ENCODE results near the gene CPM. TPM values are rescaled to one million over a fixed set of nuclear protein-coding genes. Genes with fewer than 3 reads are reported as not detected.
"Not testable (repeated sequence)": the region's sequence is repeated elsewhere in the genome, so short reads cannot be mapped to it uniquely, and the experiment has no call there.

Gene CPM
- polyA plus RNA-seq, 2 of the 4 experiments (the other 2 are of a cell fraction): 3.7 to 6.8 TPM

DNA sequence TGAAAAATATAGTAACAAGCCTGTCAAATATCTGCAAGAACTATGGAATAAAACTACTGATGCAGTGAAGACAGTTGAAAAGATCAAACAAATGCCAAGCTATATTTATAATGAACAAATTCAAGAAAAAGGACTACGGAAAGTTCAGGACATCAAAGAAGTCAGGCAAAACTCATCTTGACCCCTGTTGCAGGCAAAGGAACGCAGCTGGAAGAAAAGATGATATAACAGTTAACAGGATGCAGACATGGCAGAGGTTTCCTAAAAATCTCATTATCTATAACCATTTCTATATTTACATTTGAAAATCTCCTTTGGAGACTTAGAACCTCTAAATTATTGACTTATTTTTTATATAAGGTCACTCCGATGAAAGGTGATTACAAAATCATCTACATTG is 90.8 kb downstream of the CPM start:
- no peak for FAIRE-seq
- 94% methylated on average over 3 of the region's 3 CpGs for WGBS (ENCODE audit: missing lambda C conversion rate)
- Histone ChIP-seq H3K4me1 (no peaks in the 10 kb centered on the region), H3K9me3 (no peaks in the 10 kb centered on the region), H3K4me3 (no peak overlapping the region), H3K4me2 (no peak overlapping the region), H3K27ac (no peak overlapping the region)
- CTCF ChIA-PET: no interaction called here
- no peak for ATAC-seq
- POLR2A ChIA-PET: no interaction called here
- no peak for DNase-seq (ENCODE audit: low read depth in 1 of 2, low spot score in 1 of 2)
- TF ChIP-seq BCL3 (IDR thresholded peaks at IDR 0.05) (no peak), SMC3 (IDR thresholded peaks at IDR 0.05) (no peak)

GRCh38 chr12:68841717-68842116 is 91.3 kb downstream of the CPM start:
- Histone ChIP-seq H3K9me3 (no peaks in the 10 kb centered on the region), H3K4me2 (no peak overlapping the region), H3K4me3 (no peak overlapping the region), H3K27ac (no peak overlapping the region), H3K4me1 (no peaks in the 10 kb centered on the region)
- ATAC-seq: no peak
- ChIA-PET CTCF (no interaction called here), POLR2A (no interaction called here)
- 89% methylated on average over 2 of the region's 2 CpGs for WGBS (ENCODE audit: missing lambda C conversion rate)
- no peak for DNase-seq (ENCODE audit: low read depth in 1 of 2, low spot score in 1 of 2)
- FAIRE-seq: no peak
- no peak for TF ChIP-seq MAZ (IDR thresholded peaks at IDR 0.05; ENCODE audit: borderline replicate concordance, low read depth, low read length)
- no peak for TF ChIP-seq HOXA7 (CRISPR knock-in tag; IDR thresholded peaks at IDR 0.05)
- TF ChIP-seq, protein P1, sequence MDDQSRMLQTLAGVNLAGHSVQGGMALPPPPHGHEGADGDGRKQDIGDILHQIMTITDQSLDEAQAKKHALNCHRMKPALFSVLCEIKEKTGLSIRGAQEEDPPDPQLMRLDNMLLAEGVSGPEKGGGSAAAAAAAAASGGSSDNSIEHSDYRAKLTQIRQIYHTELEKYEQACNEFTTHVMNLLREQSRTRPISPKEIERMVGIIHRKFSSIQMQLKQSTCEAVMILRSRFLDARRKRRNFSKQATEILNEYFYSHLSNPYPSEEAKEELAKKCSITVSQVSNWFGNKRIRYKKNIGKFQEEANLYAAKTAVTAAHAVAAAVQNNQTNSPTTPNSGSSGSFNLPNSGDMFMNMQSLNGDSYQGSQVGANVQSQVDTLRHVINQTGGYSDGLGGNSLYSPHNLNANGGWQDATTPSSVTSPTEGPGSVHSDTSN (IDR thresholded peaks at IDR 0.05): no peak
- TF ChIP-seq NPAS2 (CRISPR knock-in tag; IDR thresholded peaks at IDR 0.05; ENCODE audit: borderline replicate concordance): no peak
- TF ChIP-seq HOXB13 (CRISPR knock-in tag; IDR thresholded peaks at IDR 0.05; ENCODE audit: low read depth): no peak
- TF ChIP-seq FOSB (CRISPR knock-in tag; IDR thresholded peaks at IDR 0.05): no peak
- no peak for TF ChIP-seq ATOH8 (CRISPR knock-in tag; IDR thresholded peaks at IDR 0.05; ENCODE audit: low read depth)
- TF ChIP-seq FOSL2 (IDR thresholded peaks at IDR 0.05): no peak
- TF ChIP-seq FOSL2 (CRISPR knock-in tag; IDR thresholded peaks at IDR 0.05): no peak
- no peak for TF ChIP-seq HDAC2 (IDR thresholded peaks at IDR 0.05)
- TF ChIP-seq SMC3 (IDR thresholded peaks at IDR 0.05): no peak
- no peak for TF ChIP-seq POLR2A (IDR thresholded peaks at IDR 0.05; ENCODE audit: low read length)
- TF ChIP-seq, protein P2, sequence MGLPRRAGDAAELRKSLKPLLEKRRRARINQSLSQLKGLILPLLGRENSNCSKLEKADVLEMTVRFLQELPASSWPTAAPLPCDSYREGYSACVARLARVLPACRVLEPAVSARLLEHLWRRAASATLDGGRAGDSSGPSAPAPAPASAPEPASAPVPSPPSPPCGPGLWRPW (IDR thresholded peaks at IDR 0.05): no peak
- no peak for TF ChIP-seq ZSCAN20 (CRISPR knock-in tag; IDR thresholded peaks at IDR 0.05)
- TF ChIP-seq, protein P3, sequence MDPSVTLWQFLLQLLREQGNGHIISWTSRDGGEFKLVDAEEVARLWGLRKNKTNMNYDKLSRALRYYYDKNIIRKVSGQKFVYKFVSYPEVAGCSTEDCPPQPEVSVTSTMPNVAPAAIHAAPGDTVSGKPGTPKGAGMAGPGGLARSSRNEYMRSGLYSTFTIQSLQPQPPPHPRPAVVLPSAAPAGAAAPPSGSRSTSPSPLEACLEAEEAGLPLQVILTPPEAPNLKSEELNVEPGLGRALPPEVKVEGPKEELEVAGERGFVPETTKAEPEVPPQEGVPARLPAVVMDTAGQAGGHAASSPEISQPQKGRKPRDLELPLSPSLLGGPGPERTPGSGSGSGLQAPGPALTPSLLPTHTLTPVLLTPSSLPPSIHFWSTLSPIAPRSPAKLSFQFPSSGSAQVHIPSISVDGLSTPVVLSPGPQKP (IDR thresholded peaks at IDR 0.05; ENCODE audit: low read depth, low read length): no peak
- TF ChIP-seq CEBPB (IDR thresholded peaks at IDR 0.05): no peak
- no peak for TF ChIP-seq CBX2 (IDR thresholded peaks at IDR 0.05; ENCODE audit: borderline replicate concordance, low read depth)

DNA sequence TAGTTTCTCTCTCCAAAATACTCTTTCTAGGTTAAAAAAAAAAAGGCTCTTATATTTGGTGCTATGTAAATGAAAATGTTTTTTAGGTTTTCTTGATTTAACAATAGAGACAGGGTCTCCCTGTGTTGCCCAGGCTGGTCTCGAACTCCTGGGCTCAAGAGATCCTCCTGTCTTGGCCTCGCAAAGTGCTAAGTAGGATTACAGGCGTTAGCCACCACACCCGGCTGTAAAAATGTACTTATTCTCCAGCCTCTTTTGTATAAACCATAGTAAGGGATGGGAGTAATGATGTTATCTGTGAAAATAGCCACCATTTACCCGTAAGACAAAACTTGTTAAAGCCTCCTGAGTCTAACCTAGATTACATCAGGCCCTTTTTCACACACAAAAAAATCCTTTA is 91.8 kb downstream of the CPM start:
- H3K4me1 ChIP-seq; H3K4me2 ChIP-seq; FAIRE-seq; POLR2A ChIA-PET; DNase-seq (ENCODE audit: low read depth in 1 of 2, low spot score in 1 of 2); H3K9me3 ChIP-seq; ATAC-seq; H3K27ac ChIP-seq; H3K4me3 ChIP-seq: not testable (repeated sequence)
- CTCF ChIA-PET: interaction anchor here (0.7 kb wide), 1 partner anchor 121 kb away, joined by 3 read pairs; no protein-coding TSS in a partner anchor
- 96% methylated on average over 5 of the region's 5 CpGs for WGBS (ENCODE audit: missing lambda C conversion rate)

Data from A549 (cell line).